ENCODE measurements around the gene NFE2L3. TPM values are rescaled to one million over a fixed set of nuclear protein-coding genes. Genes with fewer than 3 reads are reported as not detected.
"Not testable (repeated sequence)": the region's sequence is repeated elsewhere in the genome, so short reads cannot be mapped to it uniquely, and the experiment has no call there.

Gene NFE2L3
- total and polyA plus RNA-seq, 2 experiments from 2014 or later: 6.5 to 10.0 TPM

- Histone ChIP-seq H3K79me2 (peaks cover 33% of the 10 kb centered on the region), H3K4me1 (ENCODE audit: insufficient read depth) (peaks cover 20% of the 10 kb centered on the region), H2AFZ (peak overlapping the region; percentile 87), H3K4me2 (peak overlapping the region; percentile 97), H3K4me3 (peak overlapping the region; percentile 55), H3K27me3 (peaks cover 20% of the 10 kb centered on the region)
- H4K20me1 ChIP-seq (ENCODE audit: insufficient read depth, poor library complexity, severe bottlenecking); H3K36me3 ChIP-seq (replicated peaks; ENCODE audit: insufficient read depth, low read depth); H3K27ac ChIP-seq; H3K9me3 ChIP-seq (ENCODE audit: low read depth); DNase-seq (ENCODE audit: low spot score); H3K9me2 ChIP-seq (replicated peaks; ENCODE audit: insufficient read depth): not testable (repeated sequence)
- 3% methylated on average over 34 of the region's 54 CpGs for WGBS (ENCODE audit: low lambda C conversion rate, missing lambda C conversion rate)
- peak; percentile 27 for TF ChIP-seq EZH2phosphoT487 (IDR thresholded peaks at IDR 0.05; ENCODE audit: low read depth, severe bottlenecking, unreplicated experiment)
- peak; percentile 92 for TF ChIP-seq EZH2 (IDR thresholded peaks at IDR 0.05; ENCODE audit: borderline replicate concordance)
Observed at GRCh38 chr7:26152782-26153240, 813 bp downstream of the NFE2L3 start.

GRCh38 chr7:26153241-26153822 is 1.3 kb downstream of the NFE2L3 start:
- Histone ChIP-seq H3K9me2 (replicated peaks; ENCODE audit: insufficient read depth) (no peaks in the 10 kb centered on the region), H2AFZ (peak overlapping the region; percentile 87), H3K4me3 (peak overlapping the region; percentile 55), H3K36me3 (replicated peaks; ENCODE audit: insufficient read depth, low read depth) (no peaks in the 10 kb centered on the region), H4K20me1 (ENCODE audit: insufficient read depth, poor library complexity, severe bottlenecking) (no peaks in the 10 kb centered on the region), H3K4me1 (ENCODE audit: insufficient read depth) (peaks cover 20% of the 10 kb centered on the region), H3K4me2 (peak overlapping the region; percentile 97), H3K27me3 (peaks cover 20% of the 10 kb centered on the region), H3K79me2 (peaks cover 37% of the 10 kb centered on the region), H3K9me3 (ENCODE audit: low read depth) (no peaks in the 10 kb centered on the region), H3K27ac (no peak overlapping the region)
- DNase-seq (ENCODE audit: low spot score): no peak
- TF ChIP-seq CTCF (IDR thresholded peaks at IDR 0.05; ENCODE audit: poor library complexity) (no peak), EZH2phosphoT487 (IDR thresholded peaks at IDR 0.05; ENCODE audit: low read depth, severe bottlenecking, unreplicated experiment) (no peak), EZH2 (IDR thresholded peaks at IDR 0.05; ENCODE audit: borderline replicate concordance) (peak; percentile 50)
- 18% methylated on average over 18 of the region's 18 CpGs for WGBS (ENCODE audit: low lambda C conversion rate, missing lambda C conversion rate)

GRCh38 chr7:26153823-26154783 is 2.1 kb downstream of the NFE2L3 start:
- peak overlapping the region; percentile 97 for H3K4me2 ChIP-seq
- H3K4me1 ChIP-seq (ENCODE audit: insufficient read depth): peaks cover 20% of the 10 kb centered on the region
- H3K27ac ChIP-seq: no peak overlapping the region

More at GRCh38 chr7:26153823-26154783, 2.1 kb downstream of the NFE2L3 start:
- Histone ChIP-seq H3K9me2 (replicated peaks; ENCODE audit: insufficient read depth) (no peaks in the 10 kb centered on the region), H3K36me3 (replicated peaks; ENCODE audit: insufficient read depth, low read depth) (no peaks in the 10 kb centered on the region), H3K27me3 (peaks cover 20% of the 10 kb centered on the region), H3K79me2 (peaks cover 42% of the 10 kb centered on the region), H2AFZ (no peak overlapping the region), H4K20me1 (ENCODE audit: insufficient read depth, poor library complexity, severe bottlenecking) (no peaks in the 10 kb centered on the region), H3K9me3 (ENCODE audit: low read depth) (no peaks in the 10 kb centered on the region), H3K4me3 (no peak overlapping the region)
- 74% methylated on average over 15 of the region's 15 CpGs for WGBS (ENCODE audit: low lambda C conversion rate, missing lambda C conversion rate)
- no peak for TF ChIP-seq EZH2 (IDR thresholded peaks at IDR 0.05; ENCODE audit: borderline replicate concordance)
- TF ChIP-seq EZH2phosphoT487 (IDR thresholded peaks at IDR 0.05; ENCODE audit: low read depth, severe bottlenecking, unreplicated experiment): no peak
- TF ChIP-seq CTCF (IDR thresholded peaks at IDR 0.05; ENCODE audit: poor library complexity): no peak
- DNase-seq (ENCODE audit: low spot score): no peak

All from hepatocyte (in vitro differentiated cells).